CD1c-positive myeloid dendritic cell (primary cell): ENCODE results near the gene FOXC2.

ENCODE experiments used
- DNase-seq: peaks from one replicate; pipeline ENCODE4 v3.0.0-alpha.2; 2016; ENCODE audit errors: extremely low spot score

The FOXC2 gene

GRCh38 chr16:86566601-86566965 lies at the start of gene FOXC2:
Gene FOXC2, plus strand, starts transcription at chr16:86566829. Its CDS starts 507 bp downstream, at chr16:86567336.
- peak; percentile 20 for DNase-seq

- DNase-seq, result no peak
These were observed 49.6 kb upstream of the FOXC2 start for GRCh38 chr16:86517033-86517432.

- DNase-seq, result peak; percentile 28
These were observed 48.9 kb upstream of the FOXC2 start for GRCh38 chr16:86517652-86518258.

DNA sequence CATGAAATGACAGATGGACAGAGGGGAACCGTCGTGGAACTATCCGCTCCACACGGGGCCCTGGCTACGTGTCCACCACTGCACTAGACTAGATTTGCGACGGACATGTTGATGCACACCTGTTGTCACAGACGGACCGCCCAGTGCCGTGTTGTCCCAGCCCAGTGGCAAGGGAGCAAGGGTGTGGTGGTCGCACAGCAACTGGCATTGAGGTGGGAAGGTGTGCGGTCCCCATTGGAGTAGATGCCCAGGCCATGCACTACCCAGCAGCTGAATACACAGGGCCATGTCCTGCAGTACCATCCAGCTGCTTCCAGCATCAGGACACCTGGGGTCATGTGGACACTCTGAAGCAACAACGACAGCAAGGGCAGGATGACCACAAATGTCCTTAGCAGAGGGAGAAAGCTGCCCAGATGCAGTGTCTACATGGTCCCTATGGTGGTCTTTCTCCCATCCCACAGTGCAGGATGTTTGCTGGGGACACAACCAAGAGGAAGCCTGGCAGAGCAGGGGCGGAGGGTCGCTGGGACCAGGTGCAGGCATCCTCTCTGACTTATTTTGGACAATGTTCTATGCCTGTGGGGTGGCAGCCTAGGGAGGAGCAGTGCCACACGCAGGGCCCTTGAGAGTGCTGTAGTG lies 47.5 kb upstream of the FOXC2 start:
- DNase-seq, result no peak

- peak; percentile 57 for DNase-seq
These were observed 46.8 kb upstream of the FOXC2 start for GRCh38 chr16:86519649-86520316.

DNA sequence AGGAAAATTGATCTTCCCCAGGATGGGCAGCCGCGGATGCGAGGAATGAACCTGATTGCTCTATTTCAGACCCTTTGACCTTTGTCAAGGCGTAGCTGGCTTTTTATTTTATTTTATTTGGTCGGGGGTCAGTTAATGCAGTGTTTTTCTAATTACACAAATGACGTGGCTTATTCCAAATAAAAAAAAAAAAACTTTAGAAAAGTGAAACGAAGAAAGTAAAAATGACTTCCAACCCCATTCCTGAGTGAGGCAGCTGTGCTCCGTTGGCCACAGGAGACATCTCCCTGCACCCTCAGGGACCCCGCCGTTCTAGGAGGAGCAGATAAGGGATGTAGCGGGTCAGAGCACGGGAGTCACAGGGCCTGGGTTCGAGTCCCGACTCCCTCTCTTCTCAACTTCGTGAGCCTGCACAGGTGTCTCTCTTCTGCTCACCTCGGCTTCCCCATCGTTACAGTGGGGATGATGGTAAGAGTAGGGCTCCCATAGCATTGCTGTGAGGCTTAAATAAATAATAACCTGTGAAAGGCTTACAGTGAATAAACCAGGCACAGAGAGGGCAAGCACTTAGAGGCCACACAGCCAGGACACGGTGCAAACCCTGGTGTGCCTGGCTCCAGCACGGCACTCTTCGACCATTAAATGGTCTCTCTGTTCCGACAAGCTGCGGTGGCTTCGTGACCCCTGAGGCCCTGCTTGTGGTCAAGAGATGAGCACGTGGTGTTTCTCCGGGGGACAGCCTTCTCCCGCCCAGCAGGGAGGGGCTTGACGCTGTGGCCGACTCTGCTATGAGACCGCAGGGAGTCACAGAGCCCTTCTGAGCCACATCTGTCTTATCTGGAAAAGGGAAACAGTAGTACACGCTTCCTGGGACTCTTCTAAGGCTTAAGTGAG lies 46.1 kb upstream of the FOXC2 start:
- DNase-seq, result no peak

GRCh38 chr16:86521236-86522197 lies 45.1 kb upstream of the FOXC2 start:
- DNase-seq, result no peak

GRCh38 chr16:86522634-86523033 lies 44.0 kb upstream of the FOXC2 start:
- DNase-seq, result no peak

DNA sequence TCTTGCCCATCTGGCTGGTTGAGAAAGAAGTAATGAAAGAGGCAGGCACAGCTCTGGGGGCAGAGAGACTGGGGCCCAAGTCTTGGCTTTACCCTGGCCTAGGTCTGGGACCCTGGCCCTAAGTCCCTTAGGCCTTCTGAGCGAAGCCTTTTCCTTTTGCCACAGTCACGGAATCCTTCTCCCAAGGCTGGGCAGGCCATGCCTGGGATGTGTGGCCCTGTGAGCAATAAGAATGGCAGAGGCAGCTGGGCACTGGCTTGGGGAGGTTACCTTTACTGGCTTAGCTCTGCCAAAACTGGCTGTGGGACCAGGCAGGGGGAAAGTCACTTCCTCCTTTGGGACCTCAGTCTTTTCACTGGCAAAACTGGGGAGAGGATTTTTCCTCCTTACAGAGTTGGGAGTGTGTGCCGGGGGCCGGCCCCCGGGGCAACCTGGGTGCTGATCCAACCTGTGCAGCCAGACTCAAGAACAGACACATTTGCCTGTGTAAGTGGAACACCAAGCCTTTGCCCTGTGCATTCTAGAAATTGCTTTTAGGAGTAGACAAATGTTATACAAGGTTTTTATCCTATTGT lies 43.4 kb upstream of the FOXC2 start:
- DNase-seq, result no peak

- no peak for DNase-seq
These were observed 42.6 kb upstream of the FOXC2 start for GRCh38 chr16:86524029-86524428.

DNA sequence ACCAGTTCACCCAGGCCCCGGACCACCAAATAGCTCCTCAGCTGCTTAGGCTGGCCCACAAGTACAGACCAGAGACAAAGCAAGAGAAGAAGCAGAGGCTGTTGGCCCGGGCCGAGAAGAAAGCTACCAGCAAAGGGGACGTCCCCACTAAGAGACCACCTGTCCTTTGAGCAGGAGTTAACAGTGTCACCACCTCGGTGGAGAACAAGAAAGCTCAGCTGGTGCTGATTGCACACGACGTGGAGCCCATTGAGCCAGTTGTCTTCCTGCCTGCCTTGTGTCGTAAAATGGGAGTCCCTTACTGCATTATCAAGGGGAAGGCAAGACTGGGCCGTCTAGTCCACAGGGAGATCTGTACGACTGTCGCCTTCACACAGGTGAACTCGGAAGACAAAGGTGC lies 40.9 kb upstream of the FOXC2 start:
- DNase-seq, result no peak

- DNase-seq, result no peak
These were observed 39.3 kb upstream of the FOXC2 start for GRCh38 chr16:86527366-86527765.

- DNase-seq, result no peak
These were observed 38.3 kb upstream of the FOXC2 start for GRCh38 chr16:86528061-86528929.

DNA sequence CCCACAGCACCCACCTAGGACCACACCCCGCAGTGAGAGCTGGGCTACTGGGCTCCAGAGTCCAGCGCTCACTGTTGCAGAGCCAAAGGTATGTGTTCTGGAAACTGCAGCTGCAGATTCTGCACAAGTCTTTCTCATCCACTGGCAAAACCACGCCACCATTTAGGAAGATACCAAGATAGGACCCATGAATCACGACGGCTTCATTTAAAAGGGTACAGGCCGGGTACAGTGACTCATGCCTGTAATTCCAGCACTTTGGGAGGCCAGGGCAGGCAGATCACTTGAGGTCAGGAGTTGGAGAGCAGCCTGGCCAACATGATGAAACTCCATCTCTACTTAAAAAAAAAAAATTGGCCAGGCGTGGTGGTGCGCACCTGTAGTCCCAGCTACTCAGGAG lies 37.5 kb upstream of the FOXC2 start:
- DNase-seq, result no peak

DNA sequence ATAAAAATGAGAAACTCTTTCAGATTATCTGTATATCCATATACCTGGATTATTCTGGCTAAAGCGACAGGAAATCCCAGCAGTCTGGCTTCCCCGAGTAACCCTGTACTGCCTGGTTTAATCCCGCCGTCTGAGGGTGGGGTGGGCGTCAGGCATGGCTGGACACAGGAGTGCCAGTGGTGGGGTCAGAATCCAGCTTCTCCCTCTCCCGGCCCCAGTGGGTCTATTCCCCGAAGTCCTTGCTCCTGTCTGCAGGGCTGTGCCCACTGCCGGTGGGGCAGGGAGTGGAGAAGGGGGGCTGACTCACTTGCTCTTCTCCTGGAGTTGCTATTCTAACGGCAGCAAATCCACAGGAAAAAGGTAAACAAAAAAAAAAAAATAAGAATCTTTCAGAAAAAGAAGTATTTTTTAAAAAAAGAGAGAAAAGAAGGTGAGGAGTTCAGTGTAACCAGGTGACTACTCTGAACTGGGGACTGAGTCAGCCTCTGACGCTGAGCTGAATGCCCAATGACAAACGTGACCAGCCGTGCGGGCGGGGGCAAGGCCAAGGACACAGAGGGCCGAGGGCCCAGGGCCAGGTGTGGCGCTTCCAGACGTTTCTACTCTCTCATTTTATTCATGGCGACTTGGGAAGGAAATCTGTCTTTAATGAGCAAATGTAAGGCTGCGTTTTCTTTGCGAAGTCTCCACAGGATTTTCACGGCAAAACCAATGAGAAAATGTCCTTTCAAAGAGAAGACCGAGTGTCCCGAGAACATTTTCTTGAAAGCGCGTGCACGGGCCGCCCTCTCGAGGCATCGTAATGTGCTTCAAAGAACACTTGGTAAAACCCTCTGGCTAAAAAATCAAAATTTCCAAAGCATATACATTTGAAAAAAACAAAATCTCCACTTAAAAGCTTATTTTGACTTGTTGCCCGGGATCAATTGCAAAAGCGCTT lies 36.1 kb upstream of the FOXC2 start:
- DNase-seq, result no peak

DNA sequence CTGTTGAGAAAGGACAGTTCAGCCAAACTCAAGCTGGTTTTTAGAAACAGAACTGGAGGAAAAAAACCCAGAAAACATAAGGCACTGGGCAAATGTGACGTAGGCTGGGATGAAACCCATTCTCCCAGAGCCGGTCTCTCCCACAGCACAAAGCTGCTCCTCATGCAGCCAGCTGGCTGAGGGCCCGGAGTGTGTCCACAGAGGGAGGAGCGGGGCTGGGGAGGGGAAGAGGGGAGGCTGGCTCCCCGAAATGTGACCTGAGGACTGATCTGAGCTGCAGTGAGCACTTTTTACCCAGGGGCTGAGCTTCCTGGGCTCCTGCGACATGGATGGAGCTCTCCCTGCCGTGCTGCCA lies 35.5 kb upstream of the FOXC2 start:
- DNase-seq, result no peak

- DNase-seq, result no peak
These were observed 34.7 kb upstream of the FOXC2 start for GRCh38 chr16:86531641-86532525.

DNA sequence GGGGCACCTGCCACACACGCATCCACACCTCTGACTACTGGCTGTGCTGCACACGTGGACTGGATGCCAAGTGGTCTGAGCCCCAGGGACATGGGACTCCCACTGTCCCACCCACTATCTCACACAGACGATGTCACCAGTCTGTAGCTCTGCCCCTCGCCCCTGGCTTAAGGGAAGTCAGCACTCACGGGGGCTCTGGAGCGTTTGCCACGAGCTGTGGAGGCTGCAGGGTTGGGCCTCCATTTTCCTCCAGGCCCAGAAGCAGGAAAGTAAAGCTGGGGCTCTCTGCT lies 34.2 kb upstream of the FOXC2 start:
- no peak for DNase-seq
